Medulla oblongata (tissue), 1 donor: ENCODE data around the gene VPS50.
"Not testable (repeated sequence)": the region's sequence is repeated elsewhere in the genome, so short reads cannot be mapped to it uniquely, and the experiment has no call there.

Experiments
- DNase-seq: peaks from one replicate; pipeline ENCODE4 v3.0.0-alpha.2; 2015; ENCODE audit errors: extremely low spot score

Gene VPS50

GRCh38 chr7:93239824-93240223 lies 7.7 kb downstream of the VPS50 start:
- no peak for DNase-seq

GRCh38 chr7:93242106-93242505 lies 9.9 kb downstream of the VPS50 start:
- no peak for DNase-seq

GRCh38 chr7:93245525-93246432 lies 13.6 kb downstream of the VPS50 start:
- DNase-seq, result peak; percentile 45

- DNase-seq, result no peak
Observed at GRCh38 chr7:93249491-93250148, 17.5 kb downstream of the VPS50 start.

GRCh38 chr7:93258661-93259060 lies 26.5 kb downstream of the VPS50 start:
- DNase-seq, result no peak

- no peak for DNase-seq
Observed at GRCh38 chr7:93262535-93262934, 30.4 kb downstream of the VPS50 start.

GRCh38 chr7:93265220-93265619 lies 33.1 kb downstream of the VPS50 start:
- no peak for DNase-seq

GRCh38 chr7:93279541-93279940 lies 47.4 kb downstream of the VPS50 start:
- DNase-seq, result no peak

GRCh38 chr7:93284908-93285307 lies 52.7 kb downstream of the VPS50 start:
- no peak for DNase-seq

- no peak for DNase-seq
Observed at GRCh38 chr7:93293229-93293628, 61.1 kb downstream of the VPS50 start.

GRCh38 chr7:93298206-93298605 lies 66.0 kb downstream of the VPS50 start:
- DNase-seq, result no peak

- DNase-seq, result no peak
Observed at GRCh38 chr7:93298671-93299070, 66.5 kb downstream of the VPS50 start.

GRCh38 chr7:93301736-93302135 lies 69.6 kb downstream of the VPS50 start:
- no peak for DNase-seq

- DNase-seq, result no peak
Observed at GRCh38 chr7:93307131-93307660, 75.0 kb downstream of the VPS50 start.

GRCh38 chr7:93307943-93308342 lies 75.8 kb downstream of the VPS50 start:
- no peak for DNase-seq

GRCh38 chr7:93310346-93310745 lies 78.2 kb downstream of the VPS50 start:
- no peak for DNase-seq

- DNase-seq, result no peak
Observed at GRCh38 chr7:93314449-93314848, 82.3 kb downstream of the VPS50 start.

GRCh38 chr7:93315896-93316295 lies 83.7 kb downstream of the VPS50 start:
- DNase-seq, result no peak

- DNase-seq, result no peak
Observed at GRCh38 chr7:93316730-93317129, 84.6 kb downstream of the VPS50 start.

- no peak for DNase-seq
Observed at GRCh38 chr7:93320887-93321286, 88.7 kb downstream of the VPS50 start.

GRCh38 chr7:93326291-93326690 lies 94.1 kb downstream of the VPS50 start:
- DNase-seq, result not testable (repeated sequence)

- DNase-seq, result no peak
Observed at GRCh38 chr7:93327006-93327633, 95.0 kb downstream of the VPS50 start.
